OCI-LY3 (cell line): ENCODE measurements around the gene IER3.

Experiments
- H2AFZ ChIP-seq: fragments of 200-600, 300-600 bp; shearing (Covaris generic); 2 replicates; pipeline ENCODE4 v1.6.0; 2014; ENCODE audit warnings: antibody characterized with exemption, low read depth, low read length
- H3K27ac ChIP-seq: fragments of 200-600, 300-600 bp; sonication (generic); 2 replicates; pipeline ENCODE4 v1.5.1; 2014; ENCODE audit warnings: mild to moderate bottlenecking, low read length, moderate library complexity, mixed read lengths
- H3K27me3 ChIP-seq: fragments of 200-600, 300-600 bp; sonication (generic); 2 replicates; pipeline ENCODE4 v1.6.1; 2014; ENCODE audit warnings: low read depth, low read length, mixed read lengths
- H3K36me3 ChIP-seq: fragments of 200-600, 300-600 bp; sonication (generic); replicated peaks from 2 replicates; pipeline ENCODE3; 2014; ENCODE audit warnings: low read depth, low read length, mixed read lengths
- H3K4me1 ChIP-seq: fragments of 300-600, 200-600 bp; sonication (generic); 2 replicates; pipeline ENCODE4 v1.6.1; 2014; ENCODE audit warnings: low read length, mixed read lengths
- H3K4me2 ChIP-seq: fragments of 200-600, 300-600 bp; sonication (generic); 2 replicates; pipeline ENCODE4 v1.6.1; 2014; ENCODE audit warnings: low read length, mixed read lengths
- H3K4me3 ChIP-seq: fragments of 300-600, 200-600 bp; sonication (generic); 2 replicates; pipeline ENCODE4 v1.5.1; 2014; ENCODE audit warnings: antibody characterized with exemption, mild to moderate bottlenecking, low read length, moderate library complexity
- H3K79me2 ChIP-seq: fragments of 300-600, 200-600 bp; shearing (Covaris generic); 2 replicates; pipeline ENCODE4 v1.6.1; 2014; ENCODE audit warnings: mild to moderate bottlenecking, low read length, mixed read lengths
- H3K9ac ChIP-seq: fragments of 300-600, 200-600 bp; shearing (Covaris generic); 2 replicates; pipeline ENCODE4 v1.6.0; 2014; ENCODE audit warnings: mild to moderate bottlenecking, low read length, moderate library complexity
- H3K9me3 ChIP-seq: fragments of 200-600, 300-600 bp; shearing (Covaris generic); 2 replicates; pipeline ENCODE4 v1.6.1; 2014; ENCODE audit warnings: low read length, mixed read lengths; ENCODE audit not compliant: insufficient read depth
- H4K20me1 ChIP-seq: fragments of 200-600, 300-600 bp; sonication (generic); 2 replicates; pipeline ENCODE4 v1.6.1; 2016; ENCODE audit warnings: low read length, mixed read lengths; ENCODE audit not compliant: insufficient read depth
- CTCF ChIP-seq: fragments of 200-600, 300-600 bp; sonication (generic); IDR thresholded peaks from 2 replicates; pipeline ENCODE4 v1.5.1; 2014; ENCODE audit warnings: antibody characterized with exemption, low read length, low read depth
- EZH2phosphoT487 ChIP-seq: fragments of 200-600 bp; shearing (Covaris generic); IDR thresholded peaks from 2 replicates; pipeline ENCODE4 v1.6.1; 2018; ENCODE audit warnings: antibody characterized with exemption, mixed run types, low read depth

Gene IER3

GRCh38 chr6:30709101-30709868 lies 35.1 kb downstream of the IER3 start:
- no peaks in the 10 kb centered on the region for H3K9me3 ChIP-seq
- no peaks in the 10 kb centered on the region for H3K27me3 ChIP-seq
- H4K20me1 ChIP-seq: no peaks in the 10 kb centered on the region
- no peak overlapping the region for H3K4me3 ChIP-seq
- TF ChIP-seq EZH2phosphoT487: no peak
- TF ChIP-seq CTCF: no peak
- no peak overlapping the region for H3K27ac ChIP-seq
- H3K4me1 ChIP-seq: no peaks in the 10 kb centered on the region
- H3K9ac ChIP-seq: no peak overlapping the region
- no peak overlapping the region for H3K4me2 ChIP-seq
- H3K36me3 ChIP-seq: no peaks in the 10 kb centered on the region
- no peaks in the 10 kb centered on the region for H3K79me2 ChIP-seq
- H2AFZ ChIP-seq: no peak overlapping the region

- no peaks in the 10 kb centered on the region for H3K36me3 ChIP-seq
- H3K27me3 ChIP-seq: no peaks in the 10 kb centered on the region
- H3K79me2 ChIP-seq: no peaks in the 10 kb centered on the region
- H4K20me1 ChIP-seq: no peaks in the 10 kb centered on the region
- no peak overlapping the region for H3K9ac ChIP-seq
- H3K9me3 ChIP-seq: no peaks in the 10 kb centered on the region
- no peak overlapping the region for H3K4me3 ChIP-seq
- no peak overlapping the region for H3K4me2 ChIP-seq
- no peak overlapping the region for H2AFZ ChIP-seq
- H3K27ac ChIP-seq: no peak overlapping the region
- H3K4me1 ChIP-seq: no peaks in the 10 kb centered on the region
- TF ChIP-seq EZH2phosphoT487 (no peak), CTCF (no peak)
These were observed 37.0 kb downstream of the IER3 start for GRCh38 chr6:30707281-30707850.

- no peaks in the 10 kb centered on the region for H3K36me3 ChIP-seq
- H3K9ac ChIP-seq: no peak overlapping the region
- H3K9me3 ChIP-seq: no peaks in the 10 kb centered on the region
- no peak overlapping the region for H3K4me2 ChIP-seq
- H3K4me3 ChIP-seq: no peak overlapping the region
- no peaks in the 10 kb centered on the region for H3K4me1 ChIP-seq
- no peaks in the 10 kb centered on the region for H3K79me2 ChIP-seq
- H3K27ac ChIP-seq: no peak overlapping the region
- TF ChIP-seq EZH2phosphoT487: no peak
- no peaks in the 10 kb centered on the region for H3K27me3 ChIP-seq
- no peak overlapping the region for H2AFZ ChIP-seq
- H4K20me1 ChIP-seq: no peaks in the 10 kb centered on the region
These were observed 38.7 kb downstream of the IER3 start for GRCh38 chr6:30705620-30706019.

- H3K36me3 ChIP-seq: no peaks in the 10 kb centered on the region
These were observed 40.5 kb downstream of the IER3 start for GRCh38 chr6:30703821-30704220.

More at GRCh38 chr6:30703821-30704220, 40.5 kb downstream of the IER3 start:
- H3K4me3 ChIP-seq: no peak overlapping the region
- H3K79me2 ChIP-seq: no peaks in the 10 kb centered on the region
- H3K9ac ChIP-seq: no peak overlapping the region
- H3K27ac ChIP-seq: no peak overlapping the region
- no peaks in the 10 kb centered on the region for H3K9me3 ChIP-seq
- H3K27me3 ChIP-seq: no peaks in the 10 kb centered on the region
- TF ChIP-seq CTCF: no peak
- no peak for TF ChIP-seq EZH2phosphoT487
- H3K4me2 ChIP-seq: no peak overlapping the region
- H4K20me1 ChIP-seq: no peaks in the 10 kb centered on the region
- no peaks in the 10 kb centered on the region for H3K4me1 ChIP-seq
- H2AFZ ChIP-seq: no peak overlapping the region
